HG03039 (cell line): Measurements from ENCODE around the gene PARD3.
"Not testable (repeated sequence)": the region's sequence is repeated elsewhere in the genome, so short reads cannot be mapped to it uniquely, and the experiment has no call there.

ENCODE experiments used
- ATAC-seq: cut with Tn5 transposase; IDR thresholded peaks from one replicate; pipeline ENCODE4 v1.9.1; 2021; ENCODE audit warnings: mild to moderate bottlenecking, moderate library complexity; ENCODE audit not compliant: unreplicated experiment

Gene PARD3

DNA sequence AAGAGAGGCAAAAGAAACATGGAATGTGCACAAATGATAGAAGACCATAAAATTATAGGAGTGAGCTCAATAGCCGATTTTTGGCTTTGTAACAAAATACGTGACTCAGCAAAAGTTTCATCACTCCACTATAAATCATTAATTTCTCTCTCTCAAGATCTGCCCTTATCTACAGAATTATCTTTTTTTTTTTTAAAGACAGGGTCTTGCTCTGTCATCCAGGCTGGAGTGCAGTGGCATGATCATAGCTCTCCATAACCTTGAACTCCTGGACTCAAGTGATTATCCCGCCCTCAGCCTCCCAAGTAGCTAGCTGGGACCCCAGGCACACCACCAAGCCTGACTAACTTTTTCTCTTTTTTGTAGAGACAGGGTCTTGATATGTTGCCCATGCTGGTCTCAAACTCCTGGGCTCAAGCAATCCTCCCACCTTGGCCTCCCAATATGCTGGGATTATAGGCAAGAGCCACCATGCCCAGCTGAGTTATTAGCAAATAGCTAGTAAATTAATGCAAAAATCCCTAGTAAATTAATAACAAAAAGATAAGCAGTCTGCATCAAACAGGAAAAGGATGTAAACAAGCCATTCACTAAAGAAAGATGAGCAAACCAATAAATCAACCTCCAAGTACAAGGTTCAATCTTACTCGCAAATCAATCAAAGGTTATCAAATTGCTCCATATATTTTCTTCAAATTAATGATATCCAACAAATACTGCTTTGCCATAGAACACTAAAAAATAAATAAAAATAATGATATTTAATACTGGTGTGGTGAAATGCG lies 450.7 kb downstream of the PARD3 start:
- no peak for ATAC-seq

DNA sequence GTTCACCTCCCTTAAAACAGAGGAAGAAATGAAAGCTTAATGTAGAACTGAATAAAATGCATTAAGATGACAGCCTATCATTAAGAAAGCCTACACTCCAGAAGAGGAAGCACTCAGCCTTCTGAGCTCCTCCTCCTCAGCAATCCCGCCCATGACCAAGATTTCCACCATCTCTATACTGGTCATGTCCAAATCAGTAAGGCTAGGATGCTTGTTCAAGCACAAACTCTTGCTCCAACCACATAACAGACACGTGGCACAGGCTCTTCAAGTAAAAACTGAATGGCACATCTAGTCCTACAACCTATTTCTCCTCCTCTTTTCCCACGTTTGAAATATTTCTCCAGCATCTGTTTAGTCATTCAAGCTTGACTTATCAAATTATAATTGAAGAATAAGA lies 454.1 kb downstream of the PARD3 start:
- ATAC-seq = no peak

DNA sequence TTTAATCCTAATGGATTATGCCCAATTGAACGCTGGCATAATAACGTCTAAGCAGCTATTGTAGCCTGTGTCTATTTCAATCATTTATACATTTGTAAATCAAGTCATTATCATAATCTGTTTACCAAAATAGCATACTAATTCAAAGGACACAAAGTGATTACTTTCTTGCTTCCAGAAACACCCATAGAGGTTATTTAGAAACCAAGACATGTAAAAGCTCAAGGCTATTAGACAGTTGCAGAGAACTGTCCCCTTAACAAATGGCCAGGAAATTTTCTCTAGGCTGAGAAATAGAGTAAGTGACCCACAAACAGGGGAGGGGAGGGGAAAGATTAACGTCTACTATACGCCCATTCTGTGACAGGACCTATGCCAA lies 455.7 kb downstream of the PARD3 start:
- no peak for ATAC-seq

DNA sequence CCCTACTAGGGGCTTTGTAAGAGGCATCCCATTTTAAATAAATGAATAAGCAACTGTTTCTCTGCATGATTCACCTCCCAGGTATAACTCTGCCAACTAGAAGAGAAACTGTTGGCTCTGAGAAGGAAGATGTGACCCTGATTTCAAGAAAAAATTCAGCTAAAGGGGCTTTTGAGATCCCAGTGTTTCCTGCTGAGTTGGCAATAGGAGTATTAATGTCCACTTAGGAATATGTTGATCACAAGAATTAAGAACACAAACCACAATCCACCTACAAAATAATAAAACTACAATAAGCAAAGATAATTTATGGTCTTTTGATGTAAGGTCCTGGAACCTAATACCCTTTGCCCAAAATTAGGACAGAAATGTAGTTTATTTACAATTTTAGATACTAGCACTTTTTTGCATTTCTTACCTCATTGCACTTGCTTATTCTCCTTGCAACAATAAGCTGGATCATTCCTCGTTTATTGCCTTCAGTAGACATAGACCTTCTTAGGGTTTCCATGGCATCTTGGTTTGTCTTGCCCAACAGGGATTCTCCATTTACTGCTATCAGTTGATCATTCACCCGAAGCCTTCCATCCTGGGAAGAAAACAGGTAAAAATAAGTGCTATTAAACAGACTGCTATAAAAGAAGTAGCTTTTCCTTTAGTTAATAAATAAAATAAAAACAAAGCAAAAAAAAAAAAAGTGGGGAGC lies 456.2 kb downstream of the PARD3 start:
- no peak for ATAC-seq

DNA sequence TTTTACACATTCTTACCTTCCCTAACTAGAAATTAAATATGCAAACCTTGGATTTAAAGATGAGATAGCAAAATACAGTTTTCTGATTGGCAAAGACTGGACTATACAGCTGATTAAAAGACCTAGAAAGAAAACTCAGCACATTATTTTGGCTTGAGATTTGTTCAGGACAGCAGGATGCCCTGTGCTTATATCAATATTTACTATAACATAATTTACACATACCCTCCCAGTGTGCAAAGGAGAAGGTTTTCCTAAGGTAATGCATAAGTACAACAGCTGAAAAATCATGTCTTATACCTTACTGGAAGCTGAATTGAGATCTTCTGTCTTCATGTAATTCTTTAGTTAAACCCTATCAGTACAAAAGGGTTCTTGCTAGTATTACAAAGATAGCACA lies 458.6 kb downstream of the PARD3 start:
- ATAC-seq = no peak

DNA sequence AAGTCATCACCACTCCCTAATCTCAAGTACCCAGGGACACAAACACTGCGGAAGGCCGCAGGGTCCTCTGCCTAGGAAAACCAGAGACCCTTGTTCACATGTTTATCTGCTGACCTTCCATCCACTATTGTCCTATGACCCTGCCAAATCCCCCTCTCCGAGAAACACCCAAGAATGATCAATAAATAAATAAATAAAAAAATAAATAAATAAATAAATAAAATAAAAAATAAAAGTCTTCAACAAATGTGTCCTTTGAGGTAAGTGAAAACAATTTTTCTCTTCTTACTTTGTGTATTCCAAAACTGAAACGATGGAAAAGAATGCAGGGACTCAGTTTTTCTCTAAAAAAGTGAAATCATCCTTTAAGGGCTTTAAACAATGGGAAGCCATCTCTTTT lies 461.6 kb downstream of the PARD3 start:
- not testable (repeated sequence) for ATAC-seq

DNA sequence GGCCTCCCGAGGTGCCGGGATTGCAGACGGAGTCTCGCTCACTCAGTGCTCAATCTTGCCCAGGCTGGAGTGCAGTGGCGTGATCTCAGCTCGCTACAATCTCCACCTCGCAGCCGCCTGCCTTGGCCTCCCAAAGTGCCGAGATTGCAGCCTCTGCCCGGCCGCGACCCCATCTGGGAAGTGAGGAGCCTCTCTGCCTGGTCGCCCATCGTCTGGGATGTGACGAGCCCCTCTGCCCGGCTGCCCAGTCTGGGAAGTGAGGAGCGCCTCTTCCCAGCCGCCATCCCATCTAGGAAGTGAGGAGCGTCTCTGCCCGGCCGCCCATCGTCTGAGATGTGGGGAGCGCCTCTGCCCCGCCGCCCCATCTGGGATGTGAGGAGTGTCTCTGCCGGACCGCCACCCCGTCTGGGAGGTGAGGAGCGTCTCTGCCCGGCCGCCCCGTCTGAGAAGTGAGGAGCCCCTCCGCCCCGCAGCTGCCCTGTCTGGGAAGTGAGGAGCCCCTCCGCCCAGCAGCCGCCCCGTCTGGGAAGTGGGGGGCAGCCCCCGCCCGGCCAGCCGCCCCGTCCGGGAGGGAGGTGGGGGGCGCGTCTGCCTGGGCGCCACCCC lies 462.4 kb downstream of the PARD3 start:
- ATAC-seq = not testable (repeated sequence)

DNA sequence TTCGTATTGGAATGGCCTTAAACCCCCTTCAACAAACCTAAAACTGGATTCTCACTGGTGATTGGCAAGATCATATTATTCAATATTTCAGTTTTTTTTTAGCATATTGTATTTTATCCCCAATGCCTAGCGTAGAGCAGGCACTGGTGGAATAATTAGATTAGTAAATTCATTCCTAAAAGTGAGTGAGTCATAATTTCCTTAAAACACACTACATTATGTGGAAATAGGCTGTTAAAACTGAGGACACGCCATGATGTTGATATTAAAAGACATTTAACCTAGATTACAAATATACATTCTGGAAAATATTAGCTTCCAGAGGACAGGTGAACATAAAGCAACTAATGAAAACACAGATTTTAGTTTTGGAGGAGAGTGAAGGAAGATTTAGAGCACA lies 463.9 kb downstream of the PARD3 start:
- ATAC-seq = no peak

DNA sequence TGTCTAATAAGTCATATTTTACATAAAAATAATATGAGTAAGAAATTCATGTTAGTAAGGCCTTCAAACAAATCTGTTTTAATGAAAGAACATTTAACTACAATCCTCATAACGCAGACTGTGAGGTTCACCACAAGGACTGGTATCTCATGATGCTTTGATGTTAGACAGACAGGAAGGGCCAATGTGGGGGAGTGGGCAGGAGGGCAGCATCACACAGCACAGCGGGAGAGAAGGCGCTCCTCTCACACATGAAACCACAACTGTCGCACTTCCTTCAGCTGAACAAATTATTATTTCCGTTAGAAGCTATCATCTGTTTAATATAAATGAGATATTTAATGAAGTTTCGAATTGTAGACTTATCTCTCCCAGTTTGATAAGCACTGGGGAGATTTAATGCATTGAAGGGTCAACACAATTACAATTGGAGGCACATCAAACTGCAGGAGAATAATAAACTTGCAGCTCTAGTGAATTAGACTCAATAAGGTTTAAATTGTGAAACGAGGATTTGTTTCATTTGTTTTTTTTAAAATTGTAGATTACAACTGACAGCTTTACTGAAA lies 466.1 kb downstream of the PARD3 start:
- ATAC-seq = no peak

DNA sequence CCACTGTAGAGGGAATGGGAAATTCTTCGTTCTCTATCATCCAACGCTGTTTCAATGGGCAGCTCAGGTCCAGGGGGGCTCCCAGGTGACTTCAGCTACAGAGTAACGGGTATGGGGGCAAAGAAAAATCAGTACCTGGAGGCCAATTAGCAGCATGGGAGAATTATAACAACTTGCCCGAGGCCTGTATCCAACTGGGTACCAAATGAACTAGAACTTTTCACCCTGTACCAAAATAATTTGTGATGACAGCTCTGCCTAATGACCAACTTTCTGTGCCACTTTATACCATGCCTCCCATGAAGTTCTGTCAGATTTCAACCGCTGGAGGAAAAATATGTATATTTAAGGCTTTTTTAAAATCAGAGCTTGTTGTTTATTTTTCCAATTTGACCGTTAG lies 467.1 kb downstream of the PARD3 start:
- ATAC-seq = no peak

DNA sequence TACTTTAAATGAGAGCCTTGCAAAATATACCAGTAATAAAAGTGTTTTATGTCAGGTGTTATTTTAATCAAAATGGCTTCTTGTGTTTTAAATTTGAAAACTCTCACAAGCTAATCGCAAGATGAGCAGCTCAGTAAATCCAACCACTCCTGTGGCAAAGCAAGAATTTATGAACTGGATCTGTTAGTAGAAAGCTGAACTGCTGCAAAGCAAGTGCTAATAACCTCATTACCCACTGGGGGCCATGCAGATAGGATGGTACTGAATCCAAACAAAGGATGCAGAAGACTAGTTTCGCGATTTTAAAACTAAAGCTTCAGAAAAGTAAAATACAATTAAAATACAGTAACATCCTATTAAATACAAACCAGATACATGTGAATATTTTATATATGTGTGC lies 468.0 kb downstream of the PARD3 start:
- no peak for ATAC-seq

DNA sequence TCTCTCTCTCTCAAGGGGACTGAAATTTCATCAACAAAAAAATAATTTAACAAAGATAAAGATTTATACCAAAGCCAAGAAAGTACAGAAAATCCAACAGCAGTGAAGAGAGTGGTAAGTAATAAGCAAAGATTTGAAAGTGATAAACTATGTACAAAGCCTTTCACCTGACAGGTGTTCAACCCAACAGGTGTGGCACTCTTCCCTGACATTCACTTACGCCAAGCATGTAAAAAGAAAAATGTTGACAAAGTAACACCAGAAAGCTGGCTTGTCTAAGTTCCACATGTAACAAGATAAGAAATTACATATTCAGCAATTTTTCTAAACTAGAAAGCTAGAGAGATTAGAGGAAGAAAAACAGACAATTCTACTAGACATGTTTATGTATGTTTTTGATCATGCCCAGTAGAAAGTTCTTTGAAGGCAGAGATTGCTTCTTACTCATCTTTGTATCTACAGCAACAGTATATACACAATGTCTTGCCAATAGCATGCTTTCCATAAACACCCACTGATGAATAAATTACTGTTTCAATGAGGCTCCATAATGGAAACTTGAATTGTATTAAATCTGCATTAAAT lies 468.5 kb downstream of the PARD3 start:
- no peak for ATAC-seq

DNA sequence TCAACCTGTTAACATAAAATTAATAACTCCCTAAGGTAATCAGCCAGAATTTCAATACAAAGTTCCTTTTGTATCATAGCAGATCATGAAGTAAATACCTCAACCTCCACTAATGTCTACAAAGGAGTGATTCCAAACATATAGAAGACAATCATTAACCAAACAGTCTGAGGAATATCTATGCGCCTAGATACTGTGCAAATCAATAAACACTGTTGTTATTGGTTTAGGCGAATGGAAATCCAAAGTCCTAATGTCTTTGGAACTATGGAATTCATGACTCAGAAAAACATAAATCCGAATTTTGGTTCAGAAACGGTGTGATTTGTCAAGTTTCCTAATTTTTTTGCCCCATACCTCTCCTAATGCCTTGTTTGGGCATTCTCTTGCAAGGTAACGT lies 469.7 kb downstream of the PARD3 start:
- no peak for ATAC-seq

DNA sequence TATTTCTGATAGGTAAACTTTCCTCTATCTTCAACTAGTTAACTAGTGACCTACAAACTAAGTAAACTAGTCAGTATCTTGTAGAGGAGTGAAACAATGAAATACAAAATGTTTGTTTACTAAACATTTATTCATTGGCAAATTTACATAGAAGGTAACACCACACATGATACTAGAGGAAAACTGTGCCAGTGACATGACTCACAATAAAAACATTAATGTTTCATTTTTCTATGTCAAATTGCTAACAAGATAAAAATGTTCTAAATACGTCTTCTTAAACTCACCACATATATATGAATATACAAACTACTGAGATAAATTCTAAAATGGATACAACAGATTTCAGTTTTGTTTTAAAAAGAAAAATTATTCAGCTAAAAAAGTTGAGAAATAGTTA lies 471.3 kb downstream of the PARD3 start:
- ATAC-seq = no peak

DNA sequence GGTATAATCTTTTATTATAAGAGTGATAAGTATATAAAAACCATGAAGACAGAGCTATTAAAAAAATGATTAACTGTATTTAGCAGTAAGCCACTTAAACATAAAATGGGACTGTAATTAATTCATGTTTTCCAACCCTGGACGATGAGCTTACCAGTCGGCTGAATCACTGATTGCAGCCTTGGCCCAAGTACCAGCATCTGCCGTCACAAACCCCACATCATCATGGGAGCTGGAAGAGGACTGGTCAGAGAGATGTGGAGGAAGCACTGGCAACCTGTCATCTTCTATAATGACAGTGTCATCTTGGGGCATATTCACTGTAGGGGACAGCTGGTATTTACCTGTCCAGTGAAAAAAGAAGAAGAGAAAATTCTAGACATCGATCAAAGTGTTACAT lies 473.6 kb downstream of the PARD3 start:
- ATAC-seq = no peak

DNA sequence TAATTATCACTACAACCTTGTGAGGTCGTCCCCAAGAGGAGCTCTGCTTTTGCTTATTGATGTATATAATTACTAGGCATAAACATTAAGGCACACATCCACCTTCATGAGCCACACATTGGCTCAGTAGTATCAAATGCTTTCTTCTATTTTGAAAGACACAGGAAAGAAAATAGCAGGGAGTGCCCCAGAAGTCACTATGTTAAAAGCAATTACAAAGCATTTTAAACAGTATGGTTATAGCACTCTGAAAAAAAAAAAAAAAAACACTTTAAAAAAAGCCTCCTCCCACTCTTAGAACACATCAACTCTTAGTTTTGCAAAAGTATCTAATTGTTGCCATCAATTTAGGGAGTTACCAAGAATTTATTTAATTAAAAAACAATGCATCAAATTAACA lies 474.2 kb downstream of the PARD3 start:
- ATAC-seq = no peak

DNA sequence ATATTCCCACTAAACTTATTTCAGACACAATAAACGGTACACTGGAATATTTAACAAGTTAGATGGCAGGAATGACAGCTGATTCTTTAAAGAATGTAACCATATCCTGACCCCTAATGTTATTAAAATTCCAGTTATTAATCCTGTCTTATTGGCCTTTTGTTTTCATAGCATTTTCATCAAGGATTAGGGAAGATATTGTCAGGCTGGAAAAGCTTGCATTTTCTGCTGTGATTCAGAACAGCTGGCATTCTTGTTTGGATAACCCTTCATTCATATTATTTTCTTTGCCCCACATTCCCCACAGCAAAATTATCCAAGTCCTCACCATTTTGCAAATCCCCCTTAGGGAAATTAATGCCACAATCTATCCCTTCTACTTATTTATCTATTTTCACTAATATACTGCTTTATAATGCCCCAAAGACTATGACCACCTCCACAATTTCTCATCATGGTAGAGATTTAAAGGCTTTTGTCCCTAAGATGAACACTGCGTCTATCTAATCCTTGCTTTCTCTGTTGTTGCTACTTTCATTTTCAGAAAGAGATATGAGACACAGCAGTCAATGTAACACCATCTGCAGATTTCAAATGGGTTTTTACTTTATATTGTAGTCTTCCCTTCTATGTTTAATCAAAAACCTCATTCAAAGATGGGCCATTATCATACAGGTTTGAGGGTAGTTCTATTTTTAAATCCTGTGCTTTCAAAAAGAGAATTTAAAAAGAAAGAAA lies 475.1 kb downstream of the PARD3 start:
- no peak for ATAC-seq

DNA sequence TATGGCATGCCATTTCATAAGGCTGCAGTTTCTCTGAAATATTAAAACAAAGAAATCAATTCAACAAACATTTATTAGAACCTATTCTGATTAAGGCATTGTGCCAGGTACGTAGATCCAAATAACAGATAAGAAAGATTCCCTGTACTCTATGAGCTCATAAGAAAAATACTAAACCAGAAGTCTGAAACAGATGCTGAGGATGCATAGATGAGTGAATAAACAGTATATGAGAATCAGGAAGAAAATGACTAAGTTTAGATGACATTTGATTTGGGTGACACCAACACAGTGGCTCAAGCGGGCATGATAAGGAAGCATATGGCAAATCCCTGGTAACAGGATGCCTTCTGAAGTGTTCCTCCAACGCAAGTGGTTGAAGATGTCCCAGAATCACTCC lies 477.2 kb downstream of the PARD3 start:
- no peak for ATAC-seq

DNA sequence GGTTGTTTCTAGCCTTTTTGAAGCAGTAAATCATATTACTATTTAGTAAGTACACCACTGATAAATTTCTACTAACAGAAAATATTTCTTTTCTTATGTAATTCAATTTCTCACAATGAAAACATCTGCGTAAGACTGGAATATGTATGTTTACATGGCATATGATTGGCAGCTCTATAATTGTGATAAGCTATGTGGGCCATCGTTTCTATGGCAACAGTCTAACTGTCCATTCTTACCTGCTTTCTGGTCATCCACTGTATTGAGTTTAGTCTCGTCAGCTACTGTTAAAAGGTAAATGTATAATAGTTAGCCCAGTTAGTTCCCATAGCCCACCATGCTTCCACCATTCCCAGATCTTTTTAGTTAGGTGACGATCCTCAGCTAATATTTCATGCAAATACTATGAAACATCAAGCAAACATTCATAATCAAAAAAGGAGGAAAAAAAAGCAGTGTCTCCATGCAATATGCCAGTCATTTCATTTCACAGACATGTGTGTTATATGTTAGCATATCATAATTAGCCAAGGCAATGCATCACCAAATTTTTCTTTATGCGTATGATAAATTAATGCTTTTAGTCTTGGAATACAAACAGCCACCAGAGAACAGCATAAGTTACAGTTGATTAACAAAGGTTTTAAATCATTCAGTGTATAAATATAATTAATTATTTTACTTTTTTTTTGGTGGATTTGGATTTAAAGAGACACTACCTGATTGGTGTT lies 479.0 kb downstream of the PARD3 start:
- no peak for ATAC-seq

DNA sequence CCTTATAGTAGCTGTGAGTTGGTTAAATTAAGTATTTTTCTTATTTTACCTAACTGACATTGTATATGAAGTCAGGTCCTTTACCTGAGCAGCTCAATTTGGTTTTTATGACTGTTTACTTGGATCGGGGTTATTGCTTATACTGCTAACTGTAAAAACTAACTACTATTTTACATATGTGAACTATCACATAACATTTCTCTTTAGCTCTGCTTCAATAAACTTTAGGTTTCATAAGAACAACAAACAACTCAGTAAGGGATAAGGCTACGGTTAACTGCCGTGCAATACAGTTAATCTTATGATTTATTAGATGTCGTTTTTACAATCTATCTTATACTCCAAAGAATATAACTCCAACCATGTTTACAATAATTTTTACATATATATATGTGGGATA lies 480.2 kb downstream of the PARD3 start:
- ATAC-seq = no peak
